HT1080 (cell line): ENCODE measurements around the gene TMEM252. TPM values are rescaled to one million over a fixed set of nuclear protein-coding genes. Genes with fewer than 3 reads are reported as not detected.
A peak's percentile ranks its signal among the peaks of the same experiment; 100 is the strongest.

ENCODE experiments used
- DNase-seq: peaks from one replicate; pipeline ENCODE4 v3.0.0-alpha.2; 2015; ENCODE audit warnings: low read depth
- total RNA-seq: library from RNA; depleted of rRNA; stranded (reverse); fragments of >200 nt; shearing (Covaris generic); gene quantifications from 2 replicates; pipeline ENCODE4 v1.2.3, GENCODE V29; 2014

Gene TMEM252
- total RNA-seq, 1 experiment from 2014 or later, result not detected

DNA sequence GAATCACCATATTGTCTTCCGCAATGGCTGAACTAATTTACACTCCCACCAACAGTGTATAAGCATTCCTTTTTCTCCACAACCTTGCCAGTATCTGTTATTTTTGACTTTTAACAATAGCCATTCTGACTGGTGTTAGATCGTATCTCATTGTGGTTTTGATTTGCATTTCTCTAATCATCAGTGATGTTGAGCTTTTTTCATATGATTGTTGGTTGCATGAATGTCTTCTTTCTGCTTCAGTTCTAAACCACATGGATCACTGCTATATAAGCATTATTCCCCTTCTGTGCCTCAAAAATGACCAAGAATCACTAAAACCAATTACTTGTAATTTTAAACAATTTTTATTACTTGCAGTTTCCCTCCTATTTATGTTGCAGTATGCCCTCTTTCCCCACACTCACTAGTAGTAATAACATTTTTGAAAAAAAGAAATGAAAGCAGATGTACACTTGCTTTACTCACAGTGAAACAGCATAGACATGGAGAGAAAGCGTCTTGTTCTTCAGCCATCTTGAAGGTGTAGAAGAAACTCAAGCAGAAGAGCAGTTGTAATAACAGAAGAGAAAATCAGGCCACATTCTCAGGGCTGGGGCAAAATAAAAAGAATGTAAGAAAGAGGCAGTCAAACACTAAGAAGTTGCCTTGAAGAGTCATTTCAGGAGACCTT is 4.5 kb upstream of the TMEM252 start:
- DNase-seq, result no peak

DNA sequence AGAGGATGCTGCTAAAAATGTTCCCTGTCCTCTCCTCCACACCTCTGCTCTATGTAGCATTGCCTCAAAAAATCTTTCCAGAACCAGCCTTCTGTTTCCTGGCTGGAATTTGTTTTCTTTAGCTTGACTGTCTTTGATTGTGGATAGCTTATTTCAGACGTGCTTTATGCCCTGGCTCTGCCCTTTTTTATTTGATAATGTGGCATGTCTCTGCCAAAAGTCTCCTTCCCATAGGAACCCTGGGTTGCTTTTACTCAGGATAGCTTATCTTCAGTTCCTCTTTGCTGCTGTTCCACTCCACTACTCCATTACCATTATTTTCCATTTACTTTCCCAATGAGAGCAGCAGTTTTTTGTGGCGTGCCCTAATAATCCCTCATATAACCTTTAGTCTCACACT is 885 bp upstream of the TMEM252 start:
- DNase-seq, result no peak

DNA sequence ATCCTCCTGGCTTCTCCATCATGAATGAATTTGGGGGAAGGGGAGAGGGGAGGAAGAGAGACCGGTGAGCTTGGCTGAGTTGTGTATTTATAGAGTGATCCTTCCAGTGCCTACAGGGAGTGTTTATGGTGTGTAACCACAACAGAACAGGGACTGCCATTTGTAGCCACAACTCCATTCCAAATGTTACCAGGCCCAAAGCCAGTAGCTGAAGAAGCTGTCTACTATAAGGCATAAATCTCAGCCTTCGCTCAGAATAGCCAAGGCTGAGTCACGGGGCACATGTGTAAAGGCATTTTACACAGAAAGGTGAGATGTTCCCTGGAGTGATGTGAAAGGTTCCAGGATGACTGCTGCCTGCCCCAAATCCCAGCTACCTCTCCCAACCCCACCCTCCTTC is 2.5 kb downstream of the TMEM252 start:
- DNase-seq, result no peak

DNA sequence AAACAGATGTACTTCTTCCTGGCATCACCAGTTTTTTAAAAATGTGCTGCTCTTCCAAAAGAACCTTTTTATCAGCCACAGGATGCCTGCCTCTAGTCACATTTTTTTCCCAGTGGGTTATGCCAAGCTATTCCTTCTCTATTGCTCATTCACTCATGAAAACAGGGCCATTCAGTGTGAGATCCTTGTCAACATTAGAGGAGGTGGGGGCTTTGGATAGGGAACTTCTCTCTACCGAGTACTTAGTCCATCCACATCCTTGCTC is 3.1 kb downstream of the TMEM252 start:
- DNase-seq, result no peak

DNA sequence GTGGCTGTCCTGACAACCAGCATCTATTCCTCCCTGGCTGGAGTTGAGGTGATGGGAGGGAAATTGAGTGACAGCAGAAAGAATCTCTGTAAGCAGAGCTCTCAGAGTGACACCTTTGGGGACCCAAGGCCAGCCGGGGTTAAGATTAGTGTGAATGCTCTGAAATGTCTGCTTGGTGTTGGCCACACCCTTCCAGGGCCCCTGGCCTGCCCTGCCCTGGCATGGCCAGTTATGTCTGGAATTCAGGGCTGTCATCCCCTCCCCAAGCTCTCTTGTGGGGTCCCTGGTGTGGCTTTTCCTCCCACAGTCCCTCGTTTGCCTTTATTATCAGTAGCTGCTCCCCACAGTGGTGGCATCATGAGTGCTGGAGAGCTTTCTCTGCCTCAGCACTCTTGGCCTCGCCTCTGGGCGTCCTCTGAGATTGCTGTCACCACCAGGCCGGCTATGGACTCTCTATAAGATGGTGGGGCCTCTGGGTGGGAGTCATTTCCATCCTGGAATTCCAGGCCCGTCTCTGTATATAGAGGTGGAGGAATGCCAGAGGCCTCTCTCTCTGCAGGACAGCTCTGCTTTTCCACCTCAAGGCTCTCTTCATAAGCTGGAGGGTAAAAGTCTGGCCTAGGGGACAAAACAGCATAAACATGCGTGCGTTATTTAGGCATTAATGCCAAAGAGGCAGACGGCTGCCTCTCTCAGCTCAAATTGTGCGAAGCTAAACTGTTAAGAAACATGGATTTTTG is 3.6 kb downstream of the TMEM252 start:
- DNase-seq, result no peak

DNA sequence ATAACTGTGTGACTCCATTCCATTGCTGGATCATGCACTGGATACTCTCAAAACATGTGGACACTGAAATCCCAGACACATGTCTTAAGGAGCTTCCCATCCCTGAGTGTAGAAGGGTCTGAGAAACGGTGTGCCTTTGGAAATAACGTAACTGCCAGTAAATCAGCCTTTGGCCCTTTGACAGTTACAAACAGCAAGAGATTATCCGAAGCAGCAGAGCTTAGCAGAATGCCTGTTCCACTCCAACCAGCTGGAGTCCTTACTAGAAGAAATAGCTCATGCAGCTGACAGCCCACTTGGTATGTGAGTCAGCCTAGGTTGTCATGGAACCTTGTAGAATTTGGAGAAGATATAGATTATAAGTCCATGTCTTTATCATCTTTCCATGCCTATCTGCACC is 7.0 kb downstream of the TMEM252 start:
- no peak for DNase-seq

DNA sequence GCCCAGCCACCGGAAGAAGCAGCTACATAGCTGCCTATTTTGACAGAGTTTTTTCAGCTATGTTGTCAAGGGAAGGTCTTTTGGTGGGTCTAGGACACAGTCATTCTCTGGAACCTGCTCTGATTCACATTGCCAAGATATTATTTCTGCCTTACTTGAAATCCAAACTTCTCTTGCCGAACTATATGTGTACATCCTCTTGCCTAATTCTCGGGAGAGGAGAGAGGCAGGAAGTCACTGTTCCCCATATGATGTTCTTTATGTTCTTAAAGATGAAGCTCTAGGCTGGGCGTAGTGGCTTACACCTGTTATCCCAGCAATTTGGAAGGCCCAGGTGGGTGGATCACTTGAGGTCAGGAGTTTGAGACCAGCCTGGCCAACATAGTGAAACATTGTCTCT is 8.6 kb downstream of the TMEM252 start:
- DNase-seq, result no peak

DNA sequence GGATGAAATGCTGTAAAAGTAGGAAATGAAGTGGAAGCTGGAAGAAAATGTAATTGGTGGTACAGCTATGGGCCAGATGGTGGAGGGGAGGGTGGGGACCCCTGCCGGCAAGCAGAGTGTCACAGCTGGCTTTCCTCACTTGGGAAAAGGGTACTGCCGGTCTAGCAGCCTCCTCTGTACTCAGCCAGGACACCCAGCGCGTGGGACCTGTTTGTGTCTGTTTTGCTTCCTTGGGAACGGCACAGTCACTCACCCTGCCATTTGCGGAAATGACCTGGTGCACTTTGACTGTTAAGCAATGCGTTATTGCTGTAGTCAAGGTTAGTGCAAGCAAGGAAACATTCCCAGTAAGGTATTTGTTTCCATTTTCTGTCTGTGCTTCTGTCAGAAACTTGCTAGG is 10.1 kb downstream of the TMEM252 start:
- DNase-seq, result peak; percentile 23

DNA sequence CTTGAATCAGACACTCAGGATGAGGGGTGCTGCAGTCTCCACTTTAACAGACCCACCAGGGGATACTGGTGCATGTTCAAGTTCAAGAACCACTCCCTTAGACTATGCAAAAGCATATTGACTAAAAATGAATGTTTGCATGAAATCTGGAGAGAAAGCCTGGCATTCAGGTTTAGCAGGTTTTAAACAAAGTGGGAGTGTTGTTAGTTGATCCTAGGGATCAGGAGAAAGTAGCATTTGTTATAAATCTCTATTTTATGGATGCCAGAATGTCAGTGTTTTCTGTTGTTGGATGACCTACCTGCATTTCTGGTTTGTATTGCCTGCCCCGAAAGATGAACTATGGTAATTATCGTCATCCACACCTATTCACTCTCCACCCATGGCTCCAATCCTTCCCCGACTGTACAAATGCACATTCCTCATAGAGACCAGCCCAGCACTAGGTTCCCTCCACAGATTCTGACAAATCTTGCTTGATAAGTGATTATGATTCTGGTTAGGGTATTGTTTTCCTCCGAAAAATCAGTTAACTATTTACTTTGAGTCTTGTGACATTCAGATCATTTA is 17.2 kb downstream of the TMEM252 start:
- no peak for DNase-seq

DNA sequence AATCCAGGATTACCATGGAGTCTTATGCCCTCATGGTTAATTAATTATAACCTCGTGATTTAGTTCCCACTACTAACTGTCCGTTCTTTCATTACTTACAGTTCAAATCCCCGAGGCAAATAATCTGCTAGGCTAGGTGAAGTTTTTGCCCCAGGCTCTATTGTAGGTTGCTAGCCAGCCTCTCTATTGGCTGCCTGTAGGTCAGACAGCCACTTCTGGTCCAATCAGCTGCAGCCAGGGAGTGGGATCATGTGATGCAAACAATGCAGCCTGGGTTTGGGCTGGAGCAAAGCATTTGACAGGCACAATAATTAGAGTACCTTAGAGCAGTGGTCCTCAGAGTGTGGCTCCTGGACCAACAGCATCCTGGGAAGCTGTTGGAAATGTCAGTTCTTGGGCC is 17.7 kb downstream of the TMEM252 start:
- DNase-seq, result no peak

DNA sequence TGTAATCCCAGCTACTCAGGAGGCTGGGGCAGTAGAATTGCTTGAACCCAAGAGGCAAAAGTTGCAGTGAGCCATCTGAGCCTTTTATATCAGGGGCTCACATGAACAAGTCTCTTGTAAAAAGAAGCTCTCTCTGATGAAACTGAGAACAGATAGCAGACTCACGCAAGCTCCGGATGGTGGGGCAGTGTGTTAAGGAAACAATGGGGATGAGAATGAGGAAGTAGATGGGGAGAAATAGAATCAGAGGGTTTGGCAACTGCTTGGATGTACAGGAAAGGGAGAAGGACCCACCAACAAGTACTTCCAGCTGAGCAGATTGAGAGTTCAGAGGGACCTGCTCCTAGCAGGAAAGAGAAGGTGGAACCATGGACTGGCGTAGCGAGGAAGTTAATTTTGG is 18.6 kb downstream of the TMEM252 start:
- DNase-seq, result no peak

DNA sequence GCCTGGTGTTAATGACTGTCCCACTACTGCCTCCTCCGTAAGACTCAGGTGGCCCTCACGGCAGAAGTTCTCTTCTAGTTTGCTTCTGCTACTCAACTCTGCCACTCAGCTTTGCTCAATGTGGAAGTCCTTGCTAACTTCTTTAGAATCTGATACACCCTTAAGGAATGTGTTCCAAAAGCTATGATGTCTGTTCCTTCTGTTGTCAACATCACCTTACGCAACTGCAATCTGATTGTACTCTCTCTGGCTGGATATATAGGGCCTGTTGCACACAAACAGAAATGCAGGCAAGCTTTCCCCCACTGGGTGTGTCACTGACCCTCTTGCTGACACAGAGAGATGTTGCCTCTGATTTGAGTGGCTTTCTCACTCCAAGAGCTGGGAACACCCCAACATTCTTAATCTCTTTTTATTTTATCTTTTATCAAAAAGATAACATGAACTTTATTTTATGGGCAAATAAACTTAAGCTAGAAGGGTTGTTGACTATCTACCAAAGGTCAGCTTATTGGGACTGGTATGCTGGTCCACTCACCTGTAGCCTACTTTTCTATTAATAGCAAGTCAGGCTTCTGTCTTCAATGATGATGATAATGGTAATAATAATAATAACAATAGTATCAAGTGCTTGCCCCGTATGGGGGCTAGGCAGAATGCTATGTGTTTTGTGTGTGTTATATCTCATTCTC is 25.2 kb downstream of the TMEM252 start:
- no peak for DNase-seq

DNA sequence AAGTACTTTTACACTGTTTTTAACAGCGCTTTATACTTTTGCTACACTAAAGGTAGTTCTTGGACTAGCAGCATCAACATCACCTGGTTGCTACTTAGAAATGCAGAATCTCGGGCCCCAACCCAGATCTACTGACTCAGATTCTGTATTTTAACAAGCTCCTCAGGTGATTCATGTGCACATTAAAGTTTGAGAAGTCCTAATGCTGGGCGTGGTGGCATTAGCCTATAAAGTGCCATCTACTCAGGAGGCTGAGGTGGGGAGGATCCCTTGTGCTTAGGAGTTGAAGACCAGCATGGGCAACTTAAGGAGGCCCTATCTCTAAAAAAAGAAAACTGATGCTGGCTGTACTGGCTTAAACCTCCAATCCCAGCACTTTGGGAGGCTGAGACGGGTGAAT is 26.7 kb downstream of the TMEM252 start:
- no peak for DNase-seq

DNA sequence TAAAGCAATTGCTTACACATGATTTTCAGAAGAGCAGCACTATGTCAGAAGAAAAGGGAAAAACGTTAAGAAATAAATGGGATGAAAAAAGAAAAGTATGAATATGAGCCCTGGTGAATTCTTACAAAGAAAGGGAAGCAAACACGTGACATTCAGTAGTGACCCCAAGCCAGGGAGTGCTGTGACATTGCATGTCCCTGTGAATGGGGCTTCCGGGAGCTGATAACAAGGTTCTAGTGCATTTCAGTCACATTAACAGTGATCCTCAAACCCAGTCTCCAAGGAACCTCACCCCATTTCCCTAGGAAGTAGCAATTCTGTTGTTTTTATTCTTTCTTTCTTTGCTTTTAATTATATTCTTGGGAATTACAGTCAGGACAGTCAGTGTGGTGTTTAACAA is 27.3 kb downstream of the TMEM252 start:
- DNase-seq, result no peak

DNA sequence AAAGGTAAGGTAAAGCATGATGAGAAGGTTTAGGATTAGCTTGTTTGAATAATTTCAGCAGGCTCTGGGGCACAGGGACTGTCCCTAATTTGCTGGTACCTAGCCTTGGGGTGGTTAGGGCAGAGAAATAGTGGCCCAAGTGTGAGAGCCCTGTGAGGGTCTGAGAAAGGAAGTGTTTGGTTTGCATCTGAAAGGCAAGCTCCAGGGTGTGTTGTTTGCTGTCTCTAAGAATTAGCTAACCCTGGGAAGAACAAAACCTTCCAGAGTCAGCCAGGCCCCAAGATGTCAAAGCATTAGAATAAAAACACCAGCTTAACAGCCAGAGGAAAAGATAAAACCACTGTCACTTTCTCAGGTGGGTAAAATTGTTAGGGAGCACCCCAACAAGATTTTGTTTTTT is 31.0 kb downstream of the TMEM252 start:
- DNase-seq, result no peak

DNA sequence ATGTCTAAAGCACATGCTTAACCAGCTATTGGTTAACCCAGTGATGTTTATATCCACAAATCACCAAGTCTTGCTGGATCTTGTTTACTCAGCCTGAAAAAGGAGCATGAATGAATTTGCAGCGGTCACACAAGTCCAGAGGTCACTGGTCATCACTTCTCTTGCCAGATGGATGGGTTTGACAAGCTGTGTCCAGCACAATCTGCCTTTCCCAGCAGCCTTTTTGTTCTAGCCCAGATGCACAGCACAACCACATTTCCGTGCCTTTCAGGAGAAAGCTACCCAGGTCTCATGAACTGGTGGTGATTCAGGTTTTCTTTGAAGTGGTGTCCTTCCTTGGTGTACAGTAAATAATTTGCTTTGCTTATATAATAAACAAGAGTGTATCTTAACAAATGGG is 32.1 kb downstream of the TMEM252 start:
- no peak for DNase-seq

DNA sequence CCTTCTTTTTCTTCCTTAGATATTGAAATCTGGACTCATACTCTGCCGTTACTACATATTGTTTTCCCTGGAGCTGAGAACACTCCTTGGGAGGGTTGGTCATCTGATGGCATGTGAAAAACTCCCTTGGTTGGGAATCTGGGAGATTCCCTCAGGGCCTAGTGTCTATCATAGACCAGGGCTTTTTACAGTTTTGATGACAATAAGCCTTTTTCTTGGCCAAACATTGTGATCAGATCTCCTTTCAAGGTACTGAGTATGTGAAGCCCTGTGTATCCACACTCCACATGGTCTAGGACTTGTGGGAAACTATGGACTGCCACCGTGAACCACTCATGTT is 32.9 kb downstream of the TMEM252 start:
- no peak for DNase-seq

DNA sequence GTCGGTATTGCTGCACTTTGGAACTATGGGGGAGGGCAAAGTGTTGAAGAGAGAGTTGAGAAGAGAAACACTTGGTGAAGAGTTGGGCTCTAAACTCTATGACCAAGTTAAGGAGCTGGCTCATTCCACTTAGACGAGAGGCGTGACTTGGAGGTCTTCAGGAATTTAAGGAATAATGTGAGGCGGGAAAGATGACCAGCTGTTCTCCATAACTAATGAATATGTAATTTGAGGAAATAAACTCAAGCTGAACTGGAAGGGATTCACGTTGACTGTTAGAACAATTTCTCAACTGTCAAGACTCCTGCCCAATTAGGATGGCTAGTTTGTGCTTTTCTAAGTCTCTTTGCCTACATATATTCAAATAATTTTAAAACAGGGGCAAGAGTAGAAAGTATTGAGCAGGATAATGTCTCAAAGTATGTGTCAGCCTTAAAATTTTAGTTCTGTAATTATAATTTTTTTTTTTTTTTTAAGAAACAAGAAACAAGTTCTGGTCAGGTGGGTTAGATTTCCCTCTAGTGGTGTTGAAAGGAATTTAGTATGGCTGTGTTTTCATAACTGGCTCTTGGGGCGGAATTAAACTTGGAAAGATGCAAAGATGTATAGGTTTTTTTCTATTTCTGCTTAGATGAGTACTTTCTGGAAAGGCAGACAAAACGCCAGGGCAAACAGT is 33.4 kb downstream of the TMEM252 start:
- peak; percentile 23 for DNase-seq

DNA sequence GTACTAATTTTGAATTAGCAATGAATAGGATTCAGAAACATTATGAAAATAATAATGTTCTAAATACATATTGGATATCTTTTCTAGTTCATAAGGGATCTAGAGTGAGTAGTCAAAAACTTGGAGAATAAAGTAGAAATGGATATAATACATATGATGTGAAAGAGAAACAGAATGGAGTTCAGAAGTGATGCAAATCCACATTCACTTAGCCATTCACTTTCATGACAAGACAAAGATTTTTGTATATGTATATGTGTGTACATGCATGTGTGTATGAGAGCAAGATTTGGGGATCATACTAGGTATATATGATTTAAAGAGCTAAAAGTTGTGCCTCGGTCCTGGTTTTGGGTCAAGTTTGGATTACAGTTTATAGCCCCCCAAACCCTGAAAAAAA is 34.1 kb downstream of the TMEM252 start:
- DNase-seq, result no peak

DNA sequence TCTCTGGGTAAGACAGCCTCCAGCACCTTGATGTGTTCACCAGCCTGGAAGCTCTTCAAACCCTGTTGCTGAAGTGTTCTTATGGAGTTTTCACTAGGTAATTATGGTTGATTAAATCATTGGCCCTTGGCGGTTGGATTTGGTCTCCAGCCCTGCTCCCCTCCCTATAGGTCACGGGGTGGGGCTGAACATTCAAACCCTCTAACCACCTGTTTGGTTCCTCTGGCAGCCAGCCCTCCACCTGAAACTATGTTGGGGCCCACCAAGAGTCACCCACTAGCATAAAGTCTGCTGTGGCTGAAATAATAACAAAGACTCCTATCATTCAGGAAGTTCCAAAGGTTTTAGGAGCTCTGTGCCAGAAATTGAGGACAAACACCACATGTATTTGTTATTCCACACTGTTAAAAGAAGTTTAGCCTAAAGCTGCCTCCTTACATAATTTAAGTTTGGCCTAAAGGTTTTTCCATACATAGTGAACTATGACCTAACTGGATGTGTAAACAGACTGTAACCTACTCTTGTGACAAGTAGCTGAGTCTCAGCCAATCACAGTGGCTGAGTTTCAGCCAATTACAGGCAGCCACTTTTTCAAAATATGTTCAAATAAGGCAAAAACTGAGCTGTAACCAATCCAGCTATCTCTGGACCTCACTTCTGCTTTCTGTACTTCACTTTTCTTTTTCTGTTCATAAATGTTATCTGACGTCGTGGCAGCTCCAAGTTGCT is 34.8 kb downstream of the TMEM252 start:
- DNase-seq, result peak; percentile 14

DNA sequence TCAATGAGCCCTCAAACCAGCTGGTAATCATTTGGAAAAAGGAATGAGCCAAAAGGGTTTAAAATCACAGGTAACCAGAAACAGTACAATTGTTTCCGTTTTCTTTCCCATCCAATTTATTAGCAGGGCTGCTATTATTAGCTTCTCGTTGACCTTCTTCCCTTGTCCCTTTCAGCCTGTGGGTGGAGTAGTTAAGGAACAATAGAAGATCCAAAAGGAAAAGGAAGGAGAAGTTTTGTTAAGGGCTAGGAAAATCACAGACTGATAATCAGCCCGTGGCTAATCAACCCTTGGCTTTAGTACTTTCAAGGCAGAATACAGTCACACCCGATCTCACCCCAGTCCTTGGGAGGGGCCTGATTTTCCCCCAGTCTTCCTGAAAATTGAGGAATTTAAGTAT is 38.4 kb downstream of the TMEM252 start:
- no peak for DNase-seq
